ENCODE results near the gene PTPRE.

Gene PTPRE

DNA sequence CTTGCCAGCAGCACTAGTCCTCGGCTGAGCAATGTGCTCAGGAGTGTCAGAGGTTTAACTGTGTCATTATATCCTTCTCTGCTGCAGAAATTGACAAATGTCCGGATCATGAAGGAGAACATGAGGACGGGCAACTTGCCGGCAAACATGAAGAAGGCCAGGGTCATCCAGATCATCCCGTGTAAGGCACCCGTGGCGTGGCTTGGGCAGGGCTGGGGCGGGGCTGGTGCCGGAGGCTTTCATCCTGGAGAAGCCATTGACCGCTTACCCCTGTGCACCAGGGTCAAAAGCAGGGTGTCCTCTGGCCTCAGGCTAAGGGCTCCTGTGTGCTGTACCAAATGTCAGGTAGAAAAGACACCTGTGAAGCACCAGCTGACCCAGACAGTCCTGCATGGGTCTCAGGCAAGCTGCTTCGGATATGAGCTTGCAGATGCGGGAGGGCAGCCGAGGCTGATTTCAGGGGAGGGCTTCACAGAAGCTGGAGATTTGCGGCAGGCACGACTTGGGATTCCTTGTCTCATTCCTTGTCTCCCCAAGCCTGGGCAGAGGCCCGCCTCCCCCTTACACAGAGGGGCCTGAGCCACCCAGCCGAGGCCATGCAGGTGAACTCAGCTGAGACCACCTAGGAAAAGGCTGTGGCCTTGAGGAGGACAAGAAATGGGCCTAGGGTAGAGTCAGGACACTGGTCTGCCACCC lies 164.0 kb downstream of the PTPRE start:
- ChIA-PET CTCF (interaction anchor here (1.2 to 4.9 kb wide), 7 partner anchors 9 to 356 kb away, joined by 4 to 57 read pairs (median 14); partner anchors contain the start of gene PTPRE), POLR2A (no interaction called here)
- peaks cover 5 to 60% of the 10 kb centered on the region in 2 experiments; a peak in 2 of 3 replicates for H3K36me3 ChIP-seq (ENCODE audit: control insufficient read depth in 2 of 2, insufficient read depth in 1 of 2, low read length in 2 of 2)
- H3K9me3 ChIP-seq (ENCODE audit: control insufficient read depth, insufficient read depth, low read depth, low read length) = no peaks in the 10 kb centered on the region
- H3K4me3 ChIP-seq (ENCODE audit: low read depth, low read length) = no peak overlapping the region
- H3K27ac ChIP-seq (ENCODE audit: extremely low read depth, low read depth, low read length) = no peak overlapping the region
- no peaks in the 10 kb centered on the region for H3K4me1 ChIP-seq (ENCODE audit: control insufficient read depth, insufficient read depth, low read length)
- no peak for TF ChIP-seq ZNF121 (tag by site-specific recombination; IDR thresholded peaks at IDR 0.05)
- no peak for TF ChIP-seq ZNF132 (tag by site-specific recombination; IDR thresholded peaks at IDR 0.05; ENCODE audit: borderline replicate concordance)
- TF ChIP-seq, protein P1, sequence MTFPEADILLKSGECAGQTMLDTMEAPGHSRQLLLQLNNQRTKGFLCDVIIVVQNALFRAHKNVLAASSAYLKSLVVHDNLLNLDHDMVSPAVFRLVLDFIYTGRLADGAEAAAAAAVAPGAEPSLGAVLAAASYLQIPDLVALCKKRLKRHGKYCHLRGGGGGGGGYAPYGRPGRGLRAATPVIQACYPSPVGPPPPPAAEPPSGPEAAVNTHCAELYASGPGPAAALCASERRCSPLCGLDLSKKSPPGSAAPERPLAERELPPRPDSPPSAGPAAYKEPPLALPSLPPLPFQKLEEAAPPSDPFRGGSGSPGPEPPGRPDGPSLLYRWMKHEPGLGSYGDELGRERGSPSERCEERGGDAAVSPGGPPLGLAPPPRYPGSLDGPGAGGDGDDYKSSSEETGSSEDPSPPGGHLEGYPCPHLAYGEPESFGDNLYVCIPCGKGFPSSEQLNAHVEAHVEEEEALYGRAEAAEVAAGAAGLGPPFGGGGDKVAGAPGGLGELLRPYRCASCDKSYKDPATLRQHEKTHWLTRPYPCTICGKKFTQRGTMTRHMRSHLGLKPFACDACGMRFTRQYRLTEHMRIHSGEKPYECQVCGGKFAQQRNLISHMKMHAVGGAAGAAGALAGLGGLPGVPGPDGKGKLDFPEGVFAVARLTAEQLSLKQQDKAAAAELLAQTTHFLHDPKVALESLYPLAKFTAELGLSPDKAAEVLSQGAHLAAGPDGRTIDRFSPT (tag by site-specific recombination; IDR thresholded peaks at IDR 0.05) = no peak
- TF ChIP-seq, protein P2, sequence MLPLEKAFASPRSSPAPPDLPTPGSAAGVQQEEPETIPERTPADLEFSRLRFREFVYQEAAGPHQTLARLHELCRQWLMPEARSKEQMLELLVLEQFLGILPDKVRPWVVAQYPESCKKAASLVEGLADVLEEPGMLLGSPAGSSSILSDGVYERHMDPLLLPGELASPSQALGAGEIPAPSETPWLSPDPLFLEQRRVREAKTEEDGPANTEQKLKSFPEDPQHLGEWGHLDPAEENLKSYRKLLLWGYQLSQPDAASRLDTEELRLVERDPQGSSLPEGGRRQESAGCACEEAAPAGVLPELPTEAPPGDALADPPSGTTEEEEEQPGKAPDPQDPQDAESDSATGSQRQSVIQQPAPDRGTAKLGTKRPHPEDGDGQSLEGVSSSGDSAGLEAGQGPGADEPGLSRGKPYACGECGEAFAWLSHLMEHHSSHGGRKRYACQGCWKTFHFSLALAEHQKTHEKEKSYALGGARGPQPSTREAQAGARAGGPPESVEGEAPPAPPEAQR (tag by site-specific recombination; IDR thresholded peaks at IDR 0.05) = no peak
- TF ChIP-seq IKZF3 (tag by site-specific recombination; IDR thresholded peaks at IDR 0.05) = no peak
- TF ChIP-seq ZNF792 (tag by site-specific recombination; IDR thresholded peaks at IDR 0.05) = no peak
- TF ChIP-seq, protein P3, sequence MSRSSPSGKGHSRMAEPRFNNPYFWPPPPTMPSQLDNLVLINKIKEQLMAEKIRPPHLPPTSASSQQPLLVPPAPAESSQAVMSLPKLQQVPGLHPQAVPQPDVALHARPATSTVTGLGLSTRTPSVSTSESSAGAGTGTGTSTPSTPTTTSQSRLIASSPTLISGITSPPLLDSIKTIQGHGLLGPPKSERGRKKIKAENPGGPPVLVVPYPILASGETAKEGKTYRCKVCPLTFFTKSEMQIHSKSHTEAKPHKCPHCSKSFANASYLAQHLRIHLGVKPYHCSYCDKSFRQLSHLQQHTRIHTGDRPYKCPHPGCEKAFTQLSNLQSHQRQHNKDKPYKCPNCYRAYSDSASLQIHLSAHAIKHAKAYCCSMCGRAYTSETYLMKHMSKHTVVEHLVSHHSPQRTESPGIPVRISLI (tag by site-specific recombination; IDR thresholded peaks at IDR 0.05) = no peak
- TF ChIP-seq ZNF354C (tag by site-specific recombination; IDR thresholded peaks at IDR 0.05; ENCODE audit: borderline replicate concordance, low read depth) = no peak
- no peak for TF ChIP-seq ZNF335 (tag by site-specific recombination; conservative IDR thresholded peaks at IDR 0.05)
- TF ChIP-seq ZEB2 (tag by site-specific recombination; IDR thresholded peaks at IDR 0.05) = no peak
- no peak for TF ChIP-seq ZIC2 (tag by site-specific recombination; IDR thresholded peaks at IDR 0.05)
- TF ChIP-seq REPIN1 (tag by site-specific recombination; IDR thresholded peaks at IDR 0.05; ENCODE audit: low read depth) = no peak
- no peak for TF ChIP-seq ZFP3 (tag by site-specific recombination; IDR thresholded peaks at IDR 0.05; ENCODE audit: low read depth)
- TF ChIP-seq ZNF175 (tag by site-specific recombination; IDR thresholded peaks at IDR 0.05) = no peak
- TF ChIP-seq, protein P4, sequence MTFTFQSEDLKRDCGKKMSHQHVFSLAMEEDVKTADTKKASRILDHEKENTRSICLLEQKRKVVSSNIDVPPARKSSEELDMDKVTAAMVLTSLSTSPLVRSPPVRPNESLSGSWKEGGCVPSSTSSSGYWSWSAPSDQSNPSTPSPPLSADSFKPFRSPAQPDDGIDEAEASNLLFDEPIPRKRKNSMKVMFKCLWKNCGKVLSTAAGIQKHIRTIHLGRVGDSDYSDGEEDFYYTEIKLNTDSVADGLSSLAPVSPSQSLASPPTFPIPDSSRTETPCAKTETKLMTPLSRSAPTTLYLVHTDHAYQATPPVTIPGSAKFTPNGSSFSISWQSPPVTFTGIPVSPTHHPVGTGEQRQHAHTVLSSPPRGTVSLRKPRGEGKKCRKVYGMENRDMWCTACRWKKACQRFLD (tag by site-specific recombination; IDR thresholded peaks at IDR 0.05) = no peak
- no peak for TF ChIP-seq MYNN (tag by site-specific recombination; IDR thresholded peaks at IDR 0.05; ENCODE audit: borderline replicate concordance)
- no peak for TF ChIP-seq ZNF292 (tag by site-specific recombination; IDR thresholded peaks at IDR 0.05; ENCODE audit: borderline replicate concordance, low read depth)
- TF ChIP-seq, protein P5, sequence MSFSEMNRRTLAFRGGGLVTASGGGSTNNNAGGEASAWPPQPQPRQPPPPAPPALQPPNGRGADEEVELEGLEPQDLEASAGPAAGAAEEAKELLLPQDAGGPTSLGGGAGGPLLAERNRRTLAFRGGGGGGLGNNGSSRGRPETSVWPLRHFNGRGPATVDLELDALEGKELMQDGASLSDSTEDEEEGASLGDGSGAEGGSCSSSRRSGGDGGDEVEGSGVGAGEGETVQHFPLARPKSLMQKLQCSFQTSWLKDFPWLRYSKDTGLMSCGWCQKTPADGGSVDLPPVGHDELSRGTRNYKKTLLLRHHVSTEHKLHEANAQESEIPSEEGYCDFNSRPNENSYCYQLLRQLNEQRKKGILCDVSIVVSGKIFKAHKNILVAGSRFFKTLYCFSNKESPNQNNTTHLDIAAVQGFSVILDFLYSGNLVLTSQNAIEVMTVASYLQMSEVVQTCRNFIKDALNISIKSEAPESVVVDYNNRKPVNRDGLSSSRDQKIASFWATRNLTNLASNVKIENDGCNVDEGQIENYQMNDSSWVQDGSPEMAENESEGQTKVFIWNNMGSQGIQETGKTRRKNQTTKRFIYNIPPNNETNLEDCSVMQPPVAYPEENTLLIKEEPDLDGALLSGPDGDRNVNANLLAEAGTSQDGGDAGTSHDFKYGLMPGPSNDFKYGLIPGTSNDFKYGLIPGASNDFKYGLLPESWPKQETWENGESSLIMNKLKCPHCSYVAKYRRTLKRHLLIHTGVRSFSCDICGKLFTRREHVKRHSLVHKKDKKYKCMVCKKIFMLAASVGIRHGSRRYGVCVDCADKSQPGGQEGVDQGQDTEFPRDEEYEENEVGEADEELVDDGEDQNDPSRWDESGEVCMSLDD (tag by site-specific recombination; IDR thresholded peaks at IDR 0.05) = no peak
- TF ChIP-seq KLF7 (tag by site-specific recombination; IDR thresholded peaks at IDR 0.05; ENCODE audit: borderline replicate concordance) = no peak
- no peak for TF ChIP-seq ZNF324 (tag by site-specific recombination; IDR thresholded peaks at IDR 0.05)
